ENCODE data around the gene ZNF784. TPM values are rescaled to one million over a fixed set of nuclear protein-coding genes. Genes with fewer than 3 reads are reported as not detected.

ZNF784 gene
- total and polyA plus RNA-seq, 2 donors (not counting 3 experiments of a cell fraction or from before 2014, with no cell fraction given) = 4.9 TPM

GRCh38 chr19:55605207-55605636, 19.1 kb downstream of the ZNF784 start:
- H2AFZ ChIP-seq (ENCODE audit: low read depth, low read length) = peak overlapping the region; percentile 4
- DNase-seq (ENCODE audit: low read depth, low spot score) (peak; percentile 98), FAIRE-seq (peak; percentile 99)
- H3K9me3 ChIP-seq (replicated peaks; ENCODE audit: control insufficient read depth, insufficient read depth, low read length) = no peaks in the 10 kb centered on the region
- H3K27me3 ChIP-seq (ENCODE audit: control insufficient read depth in 2 of 2, insufficient read depth in 2 of 2, low read length in 2 of 2) = no peaks in the 10 kb centered on the region
- H3K9ac ChIP-seq (replicated peaks; ENCODE audit: extremely low read depth, insufficient read depth, low read length) = peak overlapping the region; percentile 76
- peaks cover 24% of the 10 kb centered on the region for H3K79me2 ChIP-seq (ENCODE audit: control insufficient read depth, insufficient read depth, low read length)
- no peak overlapping the region for H3K4me2 ChIP-seq (ENCODE audit: insufficient read depth, low read length)
- H3K4me3 ChIP-seq (replicated peaks in 1 of 3; ENCODE audit: insufficient read depth in 1 of 3, low read depth in 1 of 3, low read length in 3 of 3) = peak overlapping the region in 1 of 3 experiments; percentile 96
- peak overlapping the region; percentile 76 for H3K27ac ChIP-seq (ENCODE audit: insufficient read depth, low read depth, low read length)
- POLR2A ChIA-PET = interaction anchor here (1.0 to 1.6 kb wide), 4 partner anchors 12 to 49 kb away, joined by 3 to 5 read pairs (median 4); no protein-coding TSS in a partner anchor
- dilution Hi-C loops (cut with MboI; ENCODE audit: extremely low pct_ligation_motif_present, low sequenced_read_pairs) (loop anchor here (10.0 kb wide), 1 partner anchor 90 kb away; no protein-coding TSS in a partner anchor), intact Hi-C loops (cut with micrococcal nuclease) (loop anchor here (1.0 to 10.0 kb wide), 6 partner anchors 19 to 439 kb away; partner anchors contain the start of genes C19orf85, DNAAF3, ISOC2 and PPP6R1)
- peaks cover 21% of the 10 kb centered on the region for H3K4me1 ChIP-seq (ENCODE audit: control insufficient read depth, extremely low read depth, insufficient read depth, low read length)
- no peaks in the 10 kb centered on the region for H4K20me1 ChIP-seq (replicated peaks; ENCODE audit: control insufficient read depth, extremely low read depth, insufficient read depth, low read length)
- H3K9me1 ChIP-seq (replicated peaks; ENCODE audit: control insufficient read depth, extremely low read depth, insufficient read depth, low read length) = no peaks in the 10 kb centered on the region
- TF ChIP-seq POLR2A (IDR thresholded peaks at IDR 0.05; ENCODE audit: low read depth, low read length) = peak; percentile 59
- no peak for TF ChIP-seq FOS (IDR thresholded peaks at IDR 0.05; ENCODE audit: borderline replicate concordance, insufficient read depth, low read length)
- TF ChIP-seq MAX (IDR thresholded peaks at IDR 0.05; ENCODE audit: insufficient read depth, insufficient read length) = peak; percentile 42
- TF ChIP-seq POLR2AphosphoS5 (IDR thresholded peaks at IDR 0.05; ENCODE audit: insufficient read depth, low read depth, low read length) = peak; percentile 9
- no TSS peak for BruUV-seq (replicated peaks)
- H3K36me3 ChIP-seq (ENCODE audit: control insufficient read depth in 2 of 2, extremely low read depth in 1 of 2, insufficient read depth in 2 of 2, low read length in 2 of 2) = peaks cover 0 to 5% of the 10 kb centered on the region in 2 experiments
- CTCF ChIA-PET = interaction anchor here (1.0 to 3.8 kb wide), 21 partner anchors 12 to 464 kb away, joined by 3 to 40 read pairs (median 7); partner anchors contain the start of genes NAT14 and ZNF784

DNA sequence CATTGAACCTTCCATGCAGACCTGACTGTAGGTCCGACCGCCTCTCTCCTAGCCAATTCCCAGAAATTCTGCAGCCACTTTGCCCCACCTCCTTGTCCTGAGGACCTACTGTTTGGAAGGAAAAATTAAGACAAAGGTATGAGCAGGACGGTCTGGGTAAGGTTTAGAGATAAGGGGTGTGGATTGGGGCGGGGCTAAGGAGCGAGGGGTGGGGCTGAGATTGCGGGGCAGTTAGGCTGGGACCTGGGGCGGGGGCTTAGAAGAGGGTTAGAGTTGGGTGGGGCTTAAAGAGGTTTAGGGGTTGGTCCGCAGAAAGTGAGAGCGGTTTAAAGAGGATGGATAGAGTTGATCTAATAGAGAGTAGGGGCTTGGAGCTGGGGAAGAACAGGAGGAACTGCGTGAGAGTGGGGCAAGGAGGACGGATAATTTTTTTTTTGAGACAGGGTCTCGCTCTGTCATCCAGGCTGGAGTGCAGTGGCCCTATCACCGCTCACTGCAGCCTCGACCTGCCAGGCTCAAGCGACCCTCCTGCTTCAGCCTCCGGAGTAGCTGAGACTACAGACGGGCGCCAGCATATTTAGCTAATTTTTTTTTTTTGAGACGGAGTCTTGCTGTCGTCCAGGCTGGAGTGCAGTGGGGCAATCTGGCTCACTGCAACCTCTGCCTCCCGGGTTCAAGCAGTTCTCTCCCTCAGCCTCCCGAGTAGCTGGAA, 20.6 kb downstream of the ZNF784 start:
- no peak for DNase-seq (ENCODE audit: low read depth, low spot score)
- peak; percentile 56 for FAIRE-seq
- H2AFZ ChIP-seq (ENCODE audit: low read depth, low read length) = no peak overlapping the region
- no peak overlapping the region for H3K4me2 ChIP-seq (ENCODE audit: insufficient read depth, low read length)
- H3K27me3 ChIP-seq (ENCODE audit: control insufficient read depth in 2 of 2, insufficient read depth in 2 of 2, low read length in 2 of 2) = no peaks in the 10 kb centered on the region
- no peaks in the 10 kb centered on the region for H3K9me3 ChIP-seq (replicated peaks; ENCODE audit: control insufficient read depth, insufficient read depth, low read length)
- no peak overlapping the region for H3K4me3 ChIP-seq (replicated peaks in 1 of 3; ENCODE audit: insufficient read depth in 1 of 3, low read depth in 1 of 3, low read length in 3 of 3)
- ChIA-PET POLR2A (interaction anchor here (1.2 to 1.4 kb wide), 2 partner anchors 22 to 23 kb away, joined by 3 to 4 read pairs; no protein-coding TSS in a partner anchor), CTCF (interaction anchor here (0.7 to 3.8 kb wide), 6 partner anchors 18 to 463 kb away, joined by 3 to 25 read pairs (median 3); no protein-coding TSS in a partner anchor)
- dilution Hi-C loops (cut with MboI; ENCODE audit: extremely low pct_ligation_motif_present, low sequenced_read_pairs) (loop anchor here (10.0 kb wide), 1 partner anchor 89 kb away; no protein-coding TSS in a partner anchor), intact Hi-C loops (cut with micrococcal nuclease) (loop anchor here (10.0 kb wide), 2 partner anchors 219 to 349 kb away; partner anchors contain the start of genes PPP6R1, RPL28 and TMEM238)
- no peaks in the 10 kb centered on the region for H4K20me1 ChIP-seq (replicated peaks; ENCODE audit: control insufficient read depth, extremely low read depth, insufficient read depth, low read length)
- no peaks in the 10 kb centered on the region for H3K36me3 ChIP-seq (ENCODE audit: control insufficient read depth in 2 of 2, extremely low read depth in 1 of 2, insufficient read depth in 2 of 2, low read length in 2 of 2)
- H3K9me1 ChIP-seq (replicated peaks; ENCODE audit: control insufficient read depth, extremely low read depth, insufficient read depth, low read length) = no peaks in the 10 kb centered on the region
- H3K27ac ChIP-seq (ENCODE audit: insufficient read depth, low read depth, low read length) = no peak overlapping the region
- no peak for TF ChIP-seq FOS (IDR thresholded peaks at IDR 0.05; ENCODE audit: borderline replicate concordance, insufficient read depth, low read length)
- TF ChIP-seq MAX (IDR thresholded peaks at IDR 0.05; ENCODE audit: insufficient read depth, insufficient read length) = no peak
- no peak for TF ChIP-seq POLR2A (IDR thresholded peaks at IDR 0.05; ENCODE audit: low read depth, low read length)
- TF ChIP-seq CTCF (IDR thresholded peaks at IDR 0.05; ENCODE audit: extremely low read depth in 1 of 2, insufficient read depth in 1 of 2, low read depth in 1 of 2, low read length in 2 of 2) = no peak
- TF ChIP-seq MYC (IDR thresholded peaks at IDR 0.05; ENCODE audit: low read depth, low read length) = no peak
- no peak for TF ChIP-seq JUN (IDR thresholded peaks at IDR 0.05; ENCODE audit: borderline replicate concordance, insufficient read depth, insufficient read length, low read depth)
- peaks cover 21% of the 10 kb centered on the region for H3K4me1 ChIP-seq (ENCODE audit: control insufficient read depth, extremely low read depth, insufficient read depth, low read length)
- no peak overlapping the region for H3K9ac ChIP-seq (replicated peaks; ENCODE audit: extremely low read depth, insufficient read depth, low read length)
- H3K79me2 ChIP-seq (ENCODE audit: control insufficient read depth, insufficient read depth, low read length) = peaks cover 18% of the 10 kb centered on the region
- BruUV-seq (replicated peaks) = no TSS peak

All from endothelial cell of umbilical vein (primary cell).